ENCODE data around the gene OR2K2.
"Not testable (repeated sequence)": the region's sequence is repeated elsewhere in the genome, so short reads cannot be mapped to it uniquely, and the experiment has no call there.

OR2K2 gene

DNA sequence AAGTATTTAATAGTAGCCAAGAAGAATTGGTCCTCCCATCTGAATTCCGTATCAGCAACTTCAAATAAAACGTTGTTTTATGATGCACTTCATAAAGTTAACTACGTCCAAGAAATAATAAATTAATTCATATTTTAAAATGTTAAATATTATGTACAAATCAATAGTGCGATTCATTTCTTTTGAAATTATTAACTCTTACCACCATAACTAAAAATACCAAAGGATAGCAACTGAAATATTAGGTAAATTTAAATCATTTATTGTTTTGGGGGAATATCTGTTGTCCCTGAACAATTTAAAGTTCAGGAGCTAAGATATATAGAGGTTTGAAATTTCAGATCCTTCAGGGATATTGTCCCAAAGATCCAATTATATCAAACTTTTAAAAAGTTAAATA is at the start of gene OR2K2:
Gene OR2K2 (minus strand): TSS at position 101 of the 400 bp plus-strand sequence. CDS start 1,791 bp downstream, outside the sequence.
- TF ChIP-seq JUND (IDR thresholded peaks at IDR 0.05; ENCODE audit: low read depth): no peak
- in situ Hi-C loops (cut with HindIII; ENCODE audit: low pct_unique_long_range_greater_than_20kb, low sequenced_read_pairs): no loop called here
- no peak for DNase-seq (ENCODE audit: low read depth in 1 of 2, low spot score in 1 of 2)

- no peak for TF ChIP-seq JUND (IDR thresholded peaks at IDR 0.05; ENCODE audit: low read depth)
- in situ Hi-C loops (cut with HindIII; ENCODE audit: low pct_unique_long_range_greater_than_20kb, low sequenced_read_pairs): no loop called here
These were observed 46.0 kb upstream of the OR2K2 start for GRCh38 chr9:111375817-111376564.

GRCh38 chr9:111375062-111375461 is 45.0 kb upstream of the OR2K2 start:
- in situ Hi-C loops (cut with HindIII; ENCODE audit: low pct_unique_long_range_greater_than_20kb, low sequenced_read_pairs): no loop called here
- no peak for DNase-seq (ENCODE audit: low read depth in 1 of 2, low spot score in 1 of 2)
- TF ChIP-seq JUND (IDR thresholded peaks at IDR 0.05; ENCODE audit: low read depth): no peak

More at GRCh38 chr9:111375817-111376564, 46.0 kb upstream of the OR2K2 start:
- DNase-seq (ENCODE audit: low read depth in 1 of 2, low spot score in 1 of 2): no peak

DNA sequence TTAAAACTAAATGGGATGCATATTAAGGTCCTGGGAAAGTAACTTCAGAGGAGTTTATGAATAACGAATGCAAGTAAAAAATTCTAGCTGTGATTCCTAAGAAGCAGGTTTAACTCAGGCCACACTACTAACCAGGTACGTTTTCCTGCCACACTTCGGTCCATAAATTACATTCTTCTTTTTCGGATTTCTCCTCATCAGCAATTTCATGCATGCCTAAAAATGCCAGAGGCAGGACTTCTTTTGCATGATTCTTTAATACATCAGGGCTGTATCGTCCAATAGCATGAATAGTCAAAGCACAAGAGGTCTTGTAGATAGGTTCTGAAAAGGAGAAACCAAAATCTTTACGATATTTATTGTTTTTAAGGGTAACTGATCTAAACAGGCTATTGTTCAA is 42.3 kb upstream of the OR2K2 start:
- in situ Hi-C loops (cut with HindIII; ENCODE audit: low pct_unique_long_range_greater_than_20kb, low sequenced_read_pairs): no loop called here
- TF ChIP-seq JUND (IDR thresholded peaks at IDR 0.05; ENCODE audit: low read depth): no peak
- DNase-seq (ENCODE audit: low read depth in 1 of 2, low spot score in 1 of 2): no peak

GRCh38 chr9:111366978-111367377 is 37.0 kb upstream of the OR2K2 start:
- in situ Hi-C loops (cut with HindIII; ENCODE audit: low pct_unique_long_range_greater_than_20kb, low sequenced_read_pairs): no loop called here
- TF ChIP-seq JUND (IDR thresholded peaks at IDR 0.05; ENCODE audit: low read depth): no peak
- no peak for DNase-seq (ENCODE audit: low read depth in 1 of 2, low spot score in 1 of 2)

GRCh38 chr9:111362526-111362925 is 32.5 kb upstream of the OR2K2 start:
- no peak for TF ChIP-seq JUND (IDR thresholded peaks at IDR 0.05; ENCODE audit: low read depth)
- no peak for DNase-seq (ENCODE audit: low read depth in 1 of 2, low spot score in 1 of 2)
- in situ Hi-C loops (cut with HindIII; ENCODE audit: low pct_unique_long_range_greater_than_20kb, low sequenced_read_pairs): no loop called here

DNA sequence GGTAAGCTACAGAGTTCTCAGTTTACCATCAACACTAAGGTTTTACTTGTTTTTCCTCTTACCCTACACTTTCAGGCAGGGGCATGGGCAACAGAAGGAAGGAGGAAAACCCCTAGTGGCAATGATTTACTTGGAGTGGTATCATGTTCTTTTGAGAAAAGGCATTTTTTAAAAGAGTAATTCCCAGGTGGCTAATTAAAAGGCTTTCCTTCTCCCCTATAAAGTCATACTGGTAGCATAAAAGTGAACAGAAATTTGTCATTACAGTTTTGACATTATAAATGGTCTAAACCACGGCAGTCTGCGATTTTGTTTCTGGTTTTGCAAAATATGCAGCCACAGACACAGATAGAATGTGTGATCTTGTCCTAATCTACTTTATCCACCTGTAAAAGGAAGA is 30.9 kb upstream of the OR2K2 start:
- no peak for TF ChIP-seq JUND (IDR thresholded peaks at IDR 0.05; ENCODE audit: low read depth)
- in situ Hi-C loops (cut with HindIII; ENCODE audit: low pct_unique_long_range_greater_than_20kb, low sequenced_read_pairs): no loop called here
- no peak for DNase-seq (ENCODE audit: low read depth in 1 of 2, low spot score in 1 of 2)

DNA sequence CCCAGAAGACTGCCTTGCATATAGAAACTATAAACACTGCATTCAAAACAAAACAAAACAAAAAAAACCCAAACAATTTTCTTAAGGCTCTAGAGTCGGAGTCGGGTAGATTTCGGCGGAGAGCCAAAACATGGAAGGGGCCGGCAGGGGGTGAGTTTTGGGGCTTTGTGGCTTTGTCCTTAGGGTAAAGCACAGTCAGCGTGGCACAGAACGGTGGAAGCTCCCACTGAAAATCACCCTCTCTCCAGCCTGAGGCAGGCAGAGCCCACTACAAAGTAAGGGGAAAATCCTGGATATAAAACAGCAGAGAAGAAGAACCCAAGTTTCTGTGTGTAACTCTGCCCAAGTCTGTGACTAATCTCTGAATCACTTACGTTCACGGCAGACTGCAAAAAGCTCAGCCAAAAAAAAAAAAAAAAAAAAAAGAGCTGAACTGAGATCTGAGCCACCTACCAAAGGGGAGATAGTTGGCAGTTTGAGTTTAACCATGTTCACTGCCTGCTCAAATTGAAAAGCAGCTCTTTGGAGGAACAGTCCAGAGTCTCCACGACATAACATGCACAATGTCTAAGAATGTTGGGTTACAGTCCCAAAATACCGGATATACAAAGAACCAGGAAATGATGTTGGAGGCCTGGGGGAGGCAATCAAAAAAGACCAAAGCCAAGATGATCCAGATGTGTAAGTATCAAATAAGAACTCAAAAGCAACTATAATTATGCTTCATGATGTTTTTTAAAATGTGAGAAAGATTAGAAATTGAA is 26.6 kb upstream of the OR2K2 start:
- TF ChIP-seq JUND (IDR thresholded peaks at IDR 0.05; ENCODE audit: low read depth): no peak
- in situ Hi-C loops (cut with HindIII; ENCODE audit: low pct_unique_long_range_greater_than_20kb, low sequenced_read_pairs): no loop called here
- DNase-seq (ENCODE audit: low read depth in 1 of 2, low spot score in 1 of 2): no peak

- TF ChIP-seq JUND (IDR thresholded peaks at IDR 0.05; ENCODE audit: low read depth): no peak
- in situ Hi-C loops (cut with HindIII; ENCODE audit: low pct_unique_long_range_greater_than_20kb, low sequenced_read_pairs): no loop called here
- no peak for DNase-seq (ENCODE audit: low read depth in 1 of 2, low spot score in 1 of 2)
These were observed 22.5 kb upstream of the OR2K2 start for GRCh38 chr9:111352545-111352944.

DNA sequence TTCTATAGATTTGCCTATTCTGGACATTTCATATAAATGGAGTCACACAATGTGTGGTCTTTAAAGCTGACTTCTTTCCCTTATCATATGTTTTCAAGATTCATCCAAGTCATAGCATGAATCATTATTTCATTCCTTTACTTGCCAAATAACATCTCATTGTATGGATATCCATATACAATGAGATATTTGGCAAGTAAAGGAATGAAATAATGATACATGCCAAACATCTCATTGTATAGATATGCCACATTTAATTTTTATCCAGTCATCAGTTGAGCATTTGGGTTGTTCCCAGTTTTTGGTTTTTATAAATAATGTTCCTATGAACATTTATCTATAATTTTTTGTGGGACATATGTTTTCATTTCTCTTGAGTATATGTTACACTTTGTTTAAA is 20.5 kb upstream of the OR2K2 start:
- TF ChIP-seq JUND (IDR thresholded peaks at IDR 0.05; ENCODE audit: low read depth): no peak
- DNase-seq (ENCODE audit: low read depth in 1 of 2, low spot score in 1 of 2): no peak
- in situ Hi-C loops (cut with HindIII; ENCODE audit: low pct_unique_long_range_greater_than_20kb, low sequenced_read_pairs): no loop called here

- DNase-seq (ENCODE audit: low read depth in 1 of 2, low spot score in 1 of 2): no peak
- no peak for TF ChIP-seq JUND (IDR thresholded peaks at IDR 0.05; ENCODE audit: low read depth)
- in situ Hi-C loops (cut with HindIII; ENCODE audit: low pct_unique_long_range_greater_than_20kb, low sequenced_read_pairs): no loop called here
These were observed 19.7 kb upstream of the OR2K2 start for GRCh38 chr9:111349766-111350165.

DNA sequence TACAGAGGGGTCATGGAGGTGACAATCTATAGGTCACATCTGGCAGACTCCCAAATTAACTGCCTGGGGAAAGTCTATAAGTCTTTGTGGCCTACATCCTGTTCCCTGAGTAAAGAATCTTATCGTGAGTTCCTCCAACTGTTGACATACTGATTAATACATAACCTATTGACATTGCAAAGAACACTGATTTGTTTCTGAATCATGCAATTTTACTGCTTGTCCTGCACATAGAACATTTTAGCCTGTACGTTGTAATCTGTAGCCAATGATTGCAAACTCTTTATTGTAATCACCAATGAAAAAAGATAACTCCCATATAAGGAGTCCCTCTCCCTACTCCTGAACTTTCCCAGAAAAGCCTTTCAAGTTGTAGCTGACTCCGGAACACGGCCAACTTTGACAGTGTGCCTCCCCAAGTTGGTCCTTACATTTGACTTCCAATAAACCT is 18.8 kb upstream of the OR2K2 start:
- in situ Hi-C loops (cut with HindIII; ENCODE audit: low pct_unique_long_range_greater_than_20kb, low sequenced_read_pairs): no loop called here
- no peak for TF ChIP-seq JUND (IDR thresholded peaks at IDR 0.05; ENCODE audit: low read depth)
- no peak for DNase-seq (ENCODE audit: low read depth in 1 of 2, low spot score in 1 of 2)

DNA sequence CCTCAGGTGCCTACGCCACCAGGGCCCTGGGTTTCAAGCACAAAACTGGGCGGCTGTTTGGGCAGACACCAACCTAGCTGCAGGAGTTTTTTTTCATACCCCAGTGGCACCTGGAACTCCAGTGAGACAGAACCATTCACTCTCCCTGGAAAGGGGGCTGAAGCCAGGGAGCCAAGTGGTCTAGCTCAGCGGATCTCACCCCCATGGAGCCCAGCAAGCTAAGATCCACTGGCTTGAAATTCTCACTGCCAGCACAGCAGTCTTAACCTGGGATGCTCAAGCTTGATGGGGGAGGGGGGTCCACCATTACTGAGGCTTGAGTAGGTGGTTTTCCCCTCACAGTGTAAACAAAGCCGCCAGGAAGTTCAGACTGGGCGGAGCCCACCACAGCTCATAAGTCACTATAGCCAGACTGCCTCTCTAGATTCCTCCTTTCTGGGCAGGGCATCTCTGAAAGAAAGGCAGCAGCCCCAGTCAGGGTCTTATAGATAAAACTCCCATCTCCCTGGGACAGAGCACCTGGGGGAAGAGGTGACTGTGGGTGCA is 4.4 kb upstream of the OR2K2 start:
- in situ Hi-C loops (cut with HindIII; ENCODE audit: low pct_unique_long_range_greater_than_20kb, low sequenced_read_pairs); DNase-seq (ENCODE audit: low read depth in 1 of 2, low spot score in 1 of 2): not testable (repeated sequence)

All from T47D (cell line).